K562 (cell line): ENCODE measurements around the gene CHST8. TPM values are rescaled to one million over a fixed set of nuclear protein-coding genes. Genes with fewer than 3 reads are reported as not detected.
A peak's percentile ranks its signal among the peaks of the same experiment; 100 is the strongest.

ENCODE experiments used
- ATAC-seq: fragments of 200-7000 bp; cut with Tn5 transposase; 3 replicates; pipeline ENCODE4 v1.9.1; 2020; ENCODE audit warnings: moderate library complexity
- BruUV-seq: library from RNA; stranded (reverse); fragments of 400-500 nt; replicated peaks from 2 replicates; lab custom pipeline; 2021; lab: Mats Ljungman, UMichigan
- CTCF ChIA-PET: fragments of 300-600 bp; formaldehyde crosslinking; extraction: SDS; loops from one replicate; lab custom pipeline; 2021; ENCODE audit warnings: low intra/inter-chr PET ratio; lab: Yijun Ruan, JAX
- POLR2A ChIA-PET: fragments of 300-600, 350-650 bp; sonication (Branson Sonifier 250); formaldehyde crosslinking; extraction: SDS; loops from one replicate; lab custom pipeline; 2021; ENCODE audit warnings: antibody characterized with exemption, inconsistent platforms; lab: Yijun Ruan, JAX
- DNase-seq, 4 experiments: peaks; one replicate each; pipeline versions ENCODE4 v3.0.0 to v3.0.0-alpha.2; 2011 to 2018; ENCODE audit warnings: low spot score in 3 of 4, mixed read lengths in 3 of 4; ENCODE audit errors: extremely low read depth in 1 of 4
- FAIRE-seq: peaks from 2 replicates; lab custom pipeline; 2011; peaks lifted over from hg19 to GRCh38; lab: Jason Lieb, UNC
- H2AFZ ChIP-seq: 2 replicates; pipeline ENCODE4 v1.6.0; 2011; ENCODE audit warnings: low read depth, low read length, control low read depth, inconsistent platforms
- H3K27ac ChIP-seq: fragments of 200-600 bp; 3 replicates; pipeline ENCODE4 v1.8.0; 2011; ENCODE audit warnings: low read depth, mild to moderate bottlenecking, control low read depth, inconsistent platforms, low read length, moderate library complexity, mixed read lengths; ENCODE audit errors: extremely low read depth
- H3K27me3 ChIP-seq, 2 experiments: fragments of 300-600 bp in 1 of 2; 2 replicates in 1 of 2; 3 replicates in 1 of 2; pipeline versions ENCODE4 v1.6.0 to v1.8.0; 2011; ENCODE audit warnings: inconsistent platforms in 2 of 2, low read length in 2 of 2, mild to moderate bottlenecking in 1 of 2, mixed read lengths in 1 of 2, moderate library complexity in 1 of 2; ENCODE audit not compliant: control insufficient read depth in 2 of 2, insufficient read depth in 2 of 2
- H3K36me3 ChIP-seq: fragments of 300-600 bp; 3 replicates; pipeline ENCODE4 v1.8.0; 2011; ENCODE audit warnings: mild to moderate bottlenecking, low read length, inconsistent platforms; ENCODE audit not compliant: control insufficient read depth, insufficient read depth
- H3K4me1 ChIP-seq, 2 experiments: fragments of 200-600 bp in 1 of 2; replicated peaks in 1 of 2; 2 replicates in 1 of 2; 3 replicates in 1 of 2; pipeline versions ENCODE4 v1.5.1 to v1.8.0; 2011; ENCODE audit warnings: inconsistent platforms in 2 of 2, low read length in 2 of 2, mild to moderate bottlenecking in 1 of 2, mixed read lengths in 1 of 2, moderate library complexity in 1 of 2; ENCODE audit not compliant: control insufficient read depth in 2 of 2, insufficient read depth in 2 of 2
- H3K4me2 ChIP-seq: 2 replicates; pipeline ENCODE4 v1.6.1; 2011; ENCODE audit warnings: low read length, control low read depth, inconsistent platforms, mixed read lengths; ENCODE audit not compliant: insufficient read depth
- H3K4me3 ChIP-seq: fragments of 200-600 bp; sonication (generic), shearing (Covaris generic); 2 replicates; pipeline ENCODE4 v1.5.1; 2016; ENCODE audit warnings: control low read depth, inconsistent platforms
- H3K79me2 ChIP-seq: fragments of 200-600 bp; 3 replicates; pipeline ENCODE4 v1.8.0; 2011; ENCODE audit warnings: low read length, inconsistent platforms; ENCODE audit not compliant: control insufficient read depth, insufficient read depth
- H3K9ac ChIP-seq, 2 experiments: 2 replicates each; pipeline versions ENCODE4 v1.6.0 to v1.6.1; 2011; ENCODE audit warnings: low read depth in 2 of 2, low read length in 2 of 2, control low read depth in 1 of 2, inconsistent platforms in 1 of 2, mild to moderate bottlenecking in 1 of 2, mixed read lengths in 1 of 2; ENCODE audit not compliant: insufficient read depth in 1 of 2
- H3K9me1 ChIP-seq: one replicate; pipeline ENCODE4 v1.6.0; 2011; ENCODE audit warnings: inconsistent platforms, mild to moderate bottlenecking, low read length, moderate library complexity; ENCODE audit not compliant: control insufficient read depth, insufficient read depth
- H3K9me3 ChIP-seq: replicated peaks from 2 replicates; pipeline ENCODE4 v1.5.1; 2011; ENCODE audit warnings: low read depth, low read length, inconsistent platforms; ENCODE audit not compliant: control insufficient read depth, insufficient read depth
- H4K20me1 ChIP-seq: replicated peaks from 2 replicates; pipeline ENCODE4 v1.6.1; 2011; ENCODE audit warnings: low read length, inconsistent platforms, mixed read lengths; ENCODE audit not compliant: control insufficient read depth, insufficient read depth
- DMBX1 ChIP-seq: fragments of 250-450 bp; sonication (Bioruptor Pico); IDR thresholded peaks from 2 replicates; pipeline ENCODE4 v1.8.0; 2022; ENCODE audit warnings: inconsistent platforms, mild to moderate bottlenecking, moderate library complexity, borderline replicate concordance
- EP300 ChIP-seq: IDR thresholded peaks from 2 replicates; pipeline ENCODE4 v1.6.1; 2012; ENCODE audit warnings: low read length, improper control_type of control experiment
- HMG20B ChIP-seq: fragments of 250-450 bp; sonication (Bioruptor Pico); IDR thresholded peaks from 2 replicates; pipeline ENCODE4 v1.5.0; 2021; ENCODE audit warnings: mild to moderate bottlenecking
- HMGN3 ChIP-seq: IDR thresholded peaks from 2 replicates; pipeline ENCODE4 v1.6.1; 2011; ENCODE audit warnings: borderline replicate concordance, low read depth, mild to moderate bottlenecking, mixed read lengths, low read length; ENCODE audit not compliant: insufficient read length; ENCODE audit errors: extremely low read depth
- HOXB6 ChIP-seq: fragments of 250-450 bp; sonication (Bioruptor Pico); IDR thresholded peaks from 2 replicates; pipeline ENCODE4 v1.5.1; 2022; ENCODE audit warnings: mild to moderate bottlenecking, borderline replicate concordance
- SIX5 ChIP-seq, 2 experiments: IDR thresholded peaks; 2 replicates each; pipeline ENCODE4 v1.6.1; 2011; ENCODE audit warnings: low read length in 2 of 2, borderline replicate concordance in 1 of 2, low read depth in 1 of 2, mild to moderate bottlenecking in 1 of 2, moderate library complexity in 1 of 2; ENCODE audit not compliant: insufficient read depth in 1 of 2
- SMARCA5 ChIP-seq: fragments of 450-650 bp; IDR thresholded peaks from 2 replicates; pipeline ENCODE4 v1.6.1; 2016
- TAF1 ChIP-seq: IDR thresholded peaks from 2 replicates; pipeline ENCODE4 v1.6.1; 2011; ENCODE audit warnings: mild to moderate bottlenecking, low read length, moderate library complexity; ENCODE audit not compliant: insufficient read depth, control insufficient read depth, severe bottlenecking; ENCODE audit errors: extremely low read depth
- THRAP3 ChIP-seq: fragments of 450-650 bp; IDR thresholded peaks from 2 replicates; pipeline ENCODE4 v1.6.1; 2016; ENCODE audit warnings: mild to moderate bottlenecking, inconsistent platforms, borderline replicate concordance
- ZC3H4 ChIP-seq: sonication (generic); formaldehyde crosslinking; IDR thresholded peaks from 2 replicates; pipeline ENCODE4 v1.9.0; 2021; ENCODE audit warnings: missing genetic modification reagents, borderline replicate concordance
- ZNF140 ChIP-seq: fragments of 250-450 bp; sonication (Bioruptor Pico); IDR thresholded peaks from 2 replicates; pipeline ENCODE4 v1.8.0; 2021; ENCODE audit warnings: moderate library complexity, mild to moderate bottlenecking, inconsistent platforms
- ZNF766 ChIP-seq: fragments of 200-800 bp; sonication (Bioruptor generic); conservative IDR thresholded peaks from 2 replicates; pipeline ENCODE4 v1.6.1; 2016; ENCODE audit warnings: missing genetic modification characterization, missing compliant biosample characterization
- WGBS: fragments of 100-300 bp; shearing (Covaris generic); methylation state at CpG from one replicate; pipeline ENCODE4 v1.1.6; 2016; ENCODE audit warnings: low coverage, mixed read lengths; ENCODE audit not compliant: insufficient coverage; ENCODE audit errors: missing lambda C conversion rate; 5-methylcytosine and 5-hydroxymethylcytosine counted together
- in situ Hi-C: fragments of 300-500 bp; cut with MboI; formaldehyde crosslinking; loops from 4 replicates; pipeline ENCODE4 v1.15.0; 2018; ENCODE audit warnings: inconsistent platforms, mixed read lengths
- intact Hi-C: fragments of 100-400 bp; cut with micrococcal nuclease; formaldehyde crosslinking; loops from 2 replicates; pipeline ENCODE4 v1.14.2; 2022
- polyA plus RNA-seq, 8 experiments: library from polyadenylated mRNA; depleted of rRNA in 4 of 8; stranded (reverse) in 5 of 8; unstranded in 3 of 8; fragments of >200 nt; fragmentation: Nextera tagmentation in 2 of 8; fragmentation: Illumina TruSeq in 1 of 8; extraction: Ambion mirVana in 2 of 8; extraction: Trizol in 1 of 8; gene quantifications; 2 replicates each; pipeline versions ENCODE4 v1.2.1 to v1.2.3, GENCODE V29; 2011 to 2014; ENCODE audit warnings: inconsistent platforms in 1 of 8, missing spikeins in 1 of 8
- total RNA-seq, 7 experiments: library from RNA; depleted of rRNA in 6 of 7; stranded (reverse); fragments of >200 nt in 6 of 7; fragmentation: Illumina TruSeq in 2 of 7; extraction: Trizol in 2 of 7; gene quantifications; 2 replicates each; pipeline versions ENCODE4 v1.2.1 to v1.2.3, GENCODE V29; 2011 to 2021; ENCODE audit warnings: low replicate concordance in 1 of 7
- TF ChIP-seq, protein P1 (sequence below): sonication (generic); formaldehyde crosslinking; IDR thresholded peaks from 2 replicates; pipeline ENCODE4 v1.8.1; 2023; ENCODE audit warnings: mild to moderate bottlenecking, missing genetic modification reagents
- TF ChIP-seq, protein P2 (sequence below): sonication (generic); formaldehyde crosslinking; IDR thresholded peaks from 2 replicates; pipeline ENCODE4 v1.8.1; 2022; ENCODE audit warnings: missing genetic modification reagents
- TF ChIP-seq, protein P3 (sequence below), 2 experiments: IDR thresholded peaks; 2 replicates each; pipeline ENCODE4 v1.6.1; 2011; ENCODE audit warnings: borderline replicate concordance in 1 of 2, control low read depth in 1 of 2, low read depth in 1 of 2, low read length in 1 of 2, mild to moderate bottlenecking in 1 of 2, mixed read lengths in 1 of 2, moderate library complexity in 1 of 2; ENCODE audit not compliant: insufficient read depth in 1 of 2, insufficient read length in 1 of 2, poor library complexity in 1 of 2, severe bottlenecking in 1 of 2; ENCODE audit errors: extremely low read depth in 1 of 2

Gene CHST8
- total and polyA plus RNA-seq, 9 of the 15 experiments (the other 6 are each of a cell fraction or from before 2014, with no cell fraction given) = 0.11 TPM; not detected in 8

DNA sequence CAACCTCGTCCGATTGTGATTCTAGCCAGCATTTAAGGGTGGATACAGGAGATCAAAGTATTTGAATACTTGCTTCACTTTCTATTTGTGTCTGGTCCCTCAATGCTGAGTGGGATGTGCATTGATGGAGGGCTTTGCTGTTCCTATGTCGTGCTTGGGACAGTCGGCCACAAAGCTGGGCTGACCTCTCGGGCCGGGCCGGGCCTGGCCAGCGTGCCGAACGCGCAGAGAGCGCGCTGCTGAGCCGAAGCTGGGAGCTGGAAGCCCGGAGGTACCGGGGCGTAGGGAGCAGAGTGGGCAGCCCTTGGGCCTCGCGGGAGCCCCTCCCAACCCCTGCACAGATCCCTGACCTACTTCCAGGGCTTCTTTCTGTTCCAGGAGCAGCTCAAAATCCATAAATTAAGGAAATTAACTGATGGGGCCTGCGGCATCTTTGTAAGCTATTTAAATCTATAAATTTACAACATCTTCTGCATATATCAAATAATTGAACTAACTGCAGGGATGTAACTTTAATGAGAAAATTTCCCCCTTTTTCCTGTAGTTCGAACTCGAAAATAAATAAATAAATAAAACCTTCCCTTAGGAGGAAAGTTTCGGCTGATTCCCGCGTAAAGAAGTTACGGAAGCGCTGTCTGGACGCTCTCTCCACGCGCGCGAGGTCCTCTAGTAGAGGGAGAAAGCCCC lies 173.1 kb downstream of the CHST8 start:
- POLR2A ChIA-PET = interaction anchor here (0.9 kb wide), 1 partner anchor 15 kb away, joined by 3 read pairs; no protein-coding TSS in a partner anchor
- Histone ChIP-seq H3K36me3 (peaks cover 11% of the 10 kb centered on the region; the same call in 1 of the 3 replicates), H3K4me3 (peak overlapping the region; percentile 71), H3K9me3 (no peaks in the 10 kb centered on the region), H2AFZ (peak overlapping the region; percentile 79), H3K4me2 (peak overlapping the region; percentile 45), H3K4me1 (peaks cover 0 to 34% of the 10 kb centered on the region in 2 experiments; a peak in 2 of 5 replicates), H3K9ac (peak overlapping the region; percentile 77 to 93), H4K20me1 (no peaks in the 10 kb centered on the region), H3K9me1 (no peaks in the 10 kb centered on the region), H3K79me2 (peaks cover 5% of the 10 kb centered on the region; the same call in 1 of the 3 replicates), H3K27ac (peak overlapping the region; percentile 85; the same call in 1 of the 3 replicates), H3K27me3 (peaks cover 10 to 20% of the 10 kb centered on the region in 2 experiments; a peak in 3 of 5 replicates)
- FAIRE-seq (no peak), ATAC-seq (no peak), DNase-seq (no peak)
- 75% methylated on average over 20 of the region's 32 CpGs for WGBS
- in situ Hi-C loops (no loop called here), intact Hi-C loops (loop anchor here (5.0 kb wide), 1 partner anchor 307 kb away; no protein-coding TSS in a partner anchor)
- TSS peak; percentile 55 for BruUV-seq
- CTCF ChIA-PET = interaction anchor here (0.7 to 1.3 kb wide), 3 partner anchors 16 to 706 kb away, joined by 3 to 5 read pairs (median 3); no protein-coding TSS in a partner anchor
- TF ChIP-seq, protein P1, sequence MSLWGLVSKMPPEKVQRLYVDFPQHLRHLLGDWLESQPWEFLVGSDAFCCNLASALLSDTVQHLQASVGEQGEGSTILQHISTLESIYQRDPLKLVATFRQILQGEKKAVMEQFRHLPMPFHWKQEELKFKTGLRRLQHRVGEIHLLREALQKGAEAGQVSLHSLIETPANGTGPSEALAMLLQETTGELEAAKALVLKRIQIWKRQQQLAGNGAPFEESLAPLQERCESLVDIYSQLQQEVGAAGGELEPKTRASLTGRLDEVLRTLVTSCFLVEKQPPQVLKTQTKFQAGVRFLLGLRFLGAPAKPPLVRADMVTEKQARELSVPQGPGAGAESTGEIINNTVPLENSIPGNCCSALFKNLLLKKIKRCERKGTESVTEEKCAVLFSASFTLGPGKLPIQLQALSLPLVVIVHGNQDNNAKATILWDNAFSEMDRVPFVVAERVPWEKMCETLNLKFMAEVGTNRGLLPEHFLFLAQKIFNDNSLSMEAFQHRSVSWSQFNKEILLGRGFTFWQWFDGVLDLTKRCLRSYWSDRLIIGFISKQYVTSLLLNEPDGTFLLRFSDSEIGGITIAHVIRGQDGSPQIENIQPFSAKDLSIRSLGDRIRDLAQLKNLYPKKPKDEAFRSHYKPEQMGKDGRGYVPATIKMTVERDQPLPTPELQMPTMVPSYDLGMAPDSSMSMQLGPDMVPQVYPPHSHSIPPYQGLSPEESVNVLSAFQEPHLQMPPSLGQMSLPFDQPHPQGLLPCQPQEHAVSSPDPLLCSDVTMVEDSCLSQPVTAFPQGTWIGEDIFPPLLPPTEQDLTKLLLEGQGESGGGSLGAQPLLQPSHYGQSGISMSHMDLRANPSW (CRISPR knock-in tag) = no peak
- no peak for TF ChIP-seq HMG20B (CRISPR knock-in tag)
- no peak for TF ChIP-seq HOXB6
- TF ChIP-seq THRAP3 = no peak
- TF ChIP-seq EP300 = no peak
- no peak for TF ChIP-seq HMGN3
- no peak for TF ChIP-seq ZNF140
- TF ChIP-seq TAF1 = no peak
- TF ChIP-seq, protein P2, sequence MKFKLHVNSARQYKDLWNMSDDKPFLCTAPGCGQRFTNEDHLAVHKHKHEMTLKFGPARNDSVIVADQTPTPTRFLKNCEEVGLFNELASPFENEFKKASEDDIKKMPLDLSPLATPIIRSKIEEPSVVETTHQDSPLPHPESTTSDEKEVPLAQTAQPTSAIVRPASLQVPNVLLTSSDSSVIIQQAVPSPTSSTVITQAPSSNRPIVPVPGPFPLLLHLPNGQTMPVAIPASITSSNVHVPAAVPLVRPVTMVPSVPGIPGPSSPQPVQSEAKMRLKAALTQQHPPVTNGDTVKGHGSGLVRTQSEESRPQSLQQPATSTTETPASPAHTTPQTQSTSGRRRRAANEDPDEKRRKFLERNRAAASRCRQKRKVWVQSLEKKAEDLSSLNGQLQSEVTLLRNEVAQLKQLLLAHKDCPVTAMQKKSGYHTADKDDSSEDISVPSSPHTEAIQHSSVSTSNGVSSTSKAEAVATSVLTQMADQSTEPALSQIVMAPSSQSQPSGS (CRISPR knock-in tag) = no peak
- TF ChIP-seq, protein P3, sequence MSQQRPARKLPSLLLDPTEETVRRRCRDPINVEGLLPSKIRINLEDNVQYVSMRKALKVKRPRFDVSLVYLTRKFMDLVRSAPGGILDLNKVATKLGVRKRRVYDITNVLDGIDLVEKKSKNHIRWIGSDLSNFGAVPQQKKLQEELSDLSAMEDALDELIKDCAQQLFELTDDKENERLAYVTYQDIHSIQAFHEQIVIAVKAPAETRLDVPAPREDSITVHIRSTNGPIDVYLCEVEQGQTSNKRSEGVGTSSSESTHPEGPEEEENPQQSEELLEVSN (IDR thresholded peaks at IDR 0.05; ENCODE audit: borderline replicate concordance in 1 of 2, extremely low read depth in 1 of 2, insufficient read depth in 1 of 2, insufficient read length in 1 of 2, low read depth in 1 of 2, low read length in 1 of 2, poor library complexity in 1 of 2, severe bottlenecking in 1 of 2) = no peak
- no peak for TF ChIP-seq ZC3H4
- TF ChIP-seq SMARCA5 = no peak
- no peak for TF ChIP-seq DMBX1
- TF ChIP-seq SIX5 (IDR thresholded peaks at IDR 0.05; ENCODE audit: borderline replicate concordance in 1 of 2, insufficient read depth in 1 of 2, low read depth in 1 of 2, low read length in 2 of 2) = no peak
- TF ChIP-seq ZNF766 = 0 out of 2 replicates have a peak, but pooled peaks have one; percentile 22
